Measurements from ENCODE around the gene COL16A1. TPM values are rescaled to one million over a fixed set of nuclear protein-coding genes. Genes with fewer than 3 reads are reported as not detected.

Gene COL16A1
- total and polyA plus RNA-seq, 7 experiments from 2014 or later: 0.31 to 0.37 TPM; not detected in 5

- CTCF ChIA-PET: interaction anchor here (1.2 kb wide), 1 partner anchor 8 kb away, joined by 3 read pairs; no protein-coding TSS in a partner anchor
- DNase-seq (no peak), ATAC-seq (no peak)
- Histone ChIP-seq H3K27ac (ENCODE audit: low read depth, low read length) (no peak overlapping the region), H3K4me1 (ENCODE audit: control insufficient read depth in 2 of 2, insufficient read depth in 2 of 2, low read length in 2 of 2) (peaks cover 17 to 24% of the 10 kb centered on the region in 2 donors), H3K27me3 (ENCODE audit: control insufficient read depth in 2 of 2, insufficient read depth in 2 of 2, low read length in 2 of 2) (peaks cover 0 to 12% of the 10 kb centered on the region in 2 donors), H3K9me3 (ENCODE audit: control insufficient read depth in 2 of 3, low read length in 3 of 3) (no peaks in the 10 kb centered on the region), H3K4me3 (ENCODE audit: low read length) (no peak overlapping the region), H3K36me3 (ENCODE audit: control insufficient read depth in 2 of 3, insufficient read depth in 3 of 3, low read length in 3 of 3) (no peaks in the 10 kb centered on the region)
- Mint-ChIP-seq H3K4me1 (peaks cover 27 to 51% (median 35%) of the 10 kb centered on the region in 7 donors), H3K9me3 (no peaks in the 10 kb centered on the region), H3K4me3 (no peak overlapping the region), H3K36me3 (no peaks in the 10 kb centered on the region), H3K27me3 (peaks cover 23 to 36% (median 27%) of the 10 kb centered on the region in 5 donors), H3K27ac (no peak overlapping the region)
- POLR2A ChIA-PET: no interaction called here
- intact Hi-C loops (cut with micrococcal nuclease): no loop called here
Observed at GRCh38 chr1:31701091-31701736, 2.6 kb downstream of the COL16A1 start.

GRCh38 chr1:31700468-31701090, 3.2 kb downstream of the COL16A1 start:
- Mint-ChIP-seq H3K9me3 (no peaks in the 10 kb centered on the region), H3K36me3 (no peaks in the 10 kb centered on the region), H3K27me3 (peaks cover 18 to 30% (median 21%) of the 10 kb centered on the region in 5 donors), H3K27ac (peak overlapping the region in 1 of 9 donors; percentile 14), H3K4me1 (peaks cover 27 to 46% (median 31%) of the 10 kb centered on the region in 7 donors), H3K4me3 (no peak overlapping the region)
- Histone ChIP-seq H3K4me1 (ENCODE audit: control insufficient read depth in 2 of 2, insufficient read depth in 2 of 2, low read length in 2 of 2) (peaks cover 17 to 22% of the 10 kb centered on the region in 2 donors), H3K9me3 (ENCODE audit: control insufficient read depth in 2 of 3, low read length in 3 of 3) (no peaks in the 10 kb centered on the region), H3K36me3 (ENCODE audit: control insufficient read depth in 2 of 3, insufficient read depth in 3 of 3, low read length in 3 of 3) (no peaks in the 10 kb centered on the region), H3K27me3 (ENCODE audit: control insufficient read depth in 2 of 2, insufficient read depth in 2 of 2, low read length in 2 of 2) (peaks cover 0 to 7% of the 10 kb centered on the region in 2 donors), H3K27ac (ENCODE audit: low read depth, low read length) (no peak overlapping the region), H3K4me3 (ENCODE audit: low read length) (no peak overlapping the region)
- intact Hi-C loops (cut with micrococcal nuclease): no loop called here
- ATAC-seq: no peak
- no peak for DNase-seq
- CTCF ChIA-PET: interaction anchor here (1.2 kb wide), 1 partner anchor 9 kb away, joined by 3 read pairs; no protein-coding TSS in a partner anchor
- POLR2A ChIA-PET: no interaction called here

- no peaks in the 10 kb centered on the region for H3K9me3 Mint-ChIP-seq
- Histone ChIP-seq H3K27me3 (ENCODE audit: control insufficient read depth in 2 of 2, insufficient read depth in 2 of 2, low read length in 2 of 2) (peaks cover 0 to 1% of the 10 kb centered on the region in 2 donors), H3K4me3 (ENCODE audit: low read length) (no peak overlapping the region), H3K27ac (ENCODE audit: low read depth, low read length) (no peak overlapping the region), H3K9me3 (ENCODE audit: control insufficient read depth in 2 of 3, low read length in 3 of 3) (no peaks in the 10 kb centered on the region), H3K36me3 (ENCODE audit: control insufficient read depth in 2 of 3, insufficient read depth in 3 of 3, low read length in 3 of 3) (no peaks in the 10 kb centered on the region), H3K4me1 (ENCODE audit: control insufficient read depth in 2 of 2, insufficient read depth in 2 of 2, low read length in 2 of 2) (peaks cover 9 to 12% of the 10 kb centered on the region in 2 donors)
- POLR2A ChIA-PET: no interaction called here
- peak overlapping the region in 2 of 10 donors; percentile 7 to 37 for H3K4me3 Mint-ChIP-seq
- DNase-seq: peak in 2 of 9 donors; percentile 9 to 36
- peaks cover 20 to 35% (median 22%) of the 10 kb centered on the region in 7 donors for H3K4me1 Mint-ChIP-seq
- H3K36me3 Mint-ChIP-seq: no peaks in the 10 kb centered on the region
- H3K27me3 Mint-ChIP-seq: peaks cover 7 to 20% (median 10%) of the 10 kb centered on the region in 5 donors
- peak; percentile 59 for ATAC-seq
- intact Hi-C loops (cut with micrococcal nuclease): no loop called here
- CTCF ChIA-PET: no interaction called here
- H3K27ac Mint-ChIP-seq: peak overlapping the region in 4 of 9 donors; percentile 5 to 60 (median 28)
Observed at GRCh38 chr1:31699341-31699891, 4.4 kb downstream of the COL16A1 start.

- Histone ChIP-seq H3K4me3 (ENCODE audit: low read length) (no peak overlapping the region), H3K4me1 (ENCODE audit: control insufficient read depth in 2 of 2, insufficient read depth in 2 of 2, low read length in 2 of 2) (peaks cover 8 to 12% of the 10 kb centered on the region in 2 donors), H3K36me3 (ENCODE audit: control insufficient read depth in 2 of 3, insufficient read depth in 3 of 3, low read length in 3 of 3) (no peaks in the 10 kb centered on the region), H3K9me3 (ENCODE audit: control insufficient read depth in 2 of 3, low read length in 3 of 3) (no peaks in the 10 kb centered on the region), H3K27me3 (ENCODE audit: control insufficient read depth in 2 of 2, insufficient read depth in 2 of 2, low read length in 2 of 2) (no peaks in the 10 kb centered on the region), H3K27ac (ENCODE audit: low read depth, low read length) (no peak overlapping the region)
- Mint-ChIP-seq H3K27me3 (peaks cover 0 to 9% (median 0%) of the 10 kb centered on the region in 5 donors), H3K27ac (peak overlapping the region in 2 of 9 donors; percentile 6 to 34), H3K4me3 (no peak overlapping the region), H3K36me3 (no peaks in the 10 kb centered on the region), H3K9me3 (no peaks in the 10 kb centered on the region), H3K4me1 (peaks cover 16 to 29% (median 21%) of the 10 kb centered on the region in 7 donors)
- DNase-seq: no peak
- ATAC-seq: no peak
- intact Hi-C loops (cut with micrococcal nuclease): no loop called here
- ChIA-PET POLR2A (no interaction called here), CTCF (interaction anchor here (1.9 kb wide), 1 partner anchor 23 kb away, joined by 3 read pairs; no protein-coding TSS in a partner anchor)
Observed at GRCh38 chr1:31697369-31697984, 6.3 kb downstream of the COL16A1 start.

- CTCF ChIA-PET: no interaction called here
- DNase-seq: no peak
- no peak overlapping the region for H3K4me3 ChIP-seq (ENCODE audit: low read length)
- peaks cover 8 to 12% of the 10 kb centered on the region in 2 donors for H3K4me1 ChIP-seq (ENCODE audit: control insufficient read depth in 2 of 2, insufficient read depth in 2 of 2, low read length in 2 of 2)
- no peak overlapping the region for H3K4me3 Mint-ChIP-seq
- H3K9me3 ChIP-seq (ENCODE audit: control insufficient read depth in 2 of 3, low read length in 3 of 3): no peaks in the 10 kb centered on the region
- H3K27me3 ChIP-seq (ENCODE audit: control insufficient read depth in 2 of 2, insufficient read depth in 2 of 2, low read length in 2 of 2): no peaks in the 10 kb centered on the region
- no peak overlapping the region for H3K27ac ChIP-seq (ENCODE audit: low read depth, low read length)
- no peaks in the 10 kb centered on the region for H3K36me3 ChIP-seq (ENCODE audit: control insufficient read depth in 2 of 3, insufficient read depth in 3 of 3, low read length in 3 of 3)
- H3K9me3 Mint-ChIP-seq: no peaks in the 10 kb centered on the region
- no peak overlapping the region for H3K27ac Mint-ChIP-seq
- no peak for ATAC-seq
- POLR2A ChIA-PET: interaction anchor here (1.2 kb wide), 1 partner anchor 531 kb away, joined by 3 read pairs; no protein-coding TSS in a partner anchor
- H3K4me1 Mint-ChIP-seq: peaks cover 16 to 29% (median 21%) of the 10 kb centered on the region in 7 donors
- H3K36me3 Mint-ChIP-seq: no peaks in the 10 kb centered on the region
- intact Hi-C loops (cut with micrococcal nuclease): no loop called here
- H3K27me3 Mint-ChIP-seq: peaks cover 0 to 5% (median 0%) of the 10 kb centered on the region in 5 donors
Observed at GRCh38 chr1:31696242-31696641, 7.6 kb downstream of the COL16A1 start.

GRCh38 chr1:31695327-31695726, 8.5 kb downstream of the COL16A1 start:
- H3K27ac ChIP-seq (ENCODE audit: low read depth, low read length): no peak overlapping the region
- H3K27me3 Mint-ChIP-seq: no peaks in the 10 kb centered on the region
- DNase-seq (no peak), ATAC-seq (no peak)
- no peak overlapping the region for H3K4me3 Mint-ChIP-seq
- H3K36me3 ChIP-seq (ENCODE audit: control insufficient read depth in 2 of 3, insufficient read depth in 3 of 3, low read length in 3 of 3): no peaks in the 10 kb centered on the region
- ChIA-PET CTCF (no interaction called here), POLR2A (interaction anchor here (1.2 kb wide), 1 partner anchor 532 kb away, joined by 3 read pairs; no protein-coding TSS in a partner anchor)
- H3K27me3 ChIP-seq (ENCODE audit: control insufficient read depth in 2 of 2, insufficient read depth in 2 of 2, low read length in 2 of 2): no peaks in the 10 kb centered on the region
- H3K9me3 Mint-ChIP-seq: no peaks in the 10 kb centered on the region
- H3K4me1 ChIP-seq (ENCODE audit: control insufficient read depth in 2 of 2, insufficient read depth in 2 of 2, low read length in 2 of 2): peaks cover 8 to 12% of the 10 kb centered on the region in 2 donors
- no peaks in the 10 kb centered on the region for H3K9me3 ChIP-seq (ENCODE audit: control insufficient read depth in 2 of 3, low read length in 3 of 3)
- intact Hi-C loops (cut with micrococcal nuclease): no loop called here
- no peak overlapping the region for H3K27ac Mint-ChIP-seq
- H3K4me1 Mint-ChIP-seq: peaks cover 10 to 26% (median 16%) of the 10 kb centered on the region in 7 donors
- no peaks in the 10 kb centered on the region for H3K36me3 Mint-ChIP-seq
- H3K4me3 ChIP-seq (ENCODE audit: low read length): no peak overlapping the region

Measured in naive thymus-derived CD4-positive, alpha-beta T cell (primary cell).